ENCODE results near the gene PLA2G4E.

The PLA2G4E gene

DNA sequence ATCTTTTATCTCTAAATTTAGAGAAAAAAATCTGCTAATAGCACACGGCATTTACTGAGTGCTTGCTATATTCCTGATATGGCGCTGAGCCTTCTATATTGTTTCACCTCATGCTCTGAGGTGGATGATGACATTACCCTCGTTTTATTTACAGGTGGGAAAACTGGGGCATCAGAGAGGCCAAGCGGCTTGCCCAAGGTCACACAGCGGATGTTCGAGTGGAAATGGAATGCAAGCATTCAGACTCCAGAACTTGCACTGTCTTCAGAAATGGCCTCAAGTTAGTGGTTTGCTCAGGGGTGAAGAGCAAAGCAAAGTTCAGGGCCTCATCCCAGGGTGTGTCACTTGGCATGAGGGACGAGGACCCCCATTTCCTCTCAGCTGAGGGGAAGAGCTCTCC, 65.7 kb downstream of the PLA2G4E start:
- H3K27me3 ChIP-seq (ENCODE audit: insufficient read depth, low read length), result no peaks in the 10 kb centered on the region
- H3K4me3 ChIP-seq (ENCODE audit: low read length), result no peak overlapping the region
- no peaks in the 10 kb centered on the region for H3K9me3 ChIP-seq (ENCODE audit: low read length)
- no peak overlapping the region for H2AFZ ChIP-seq (ENCODE audit: low read depth, low read length)
- peaks cover 4% of the 10 kb centered on the region for H3K4me1 ChIP-seq (ENCODE audit: insufficient read depth, low read length)
- no peaks in the 10 kb centered on the region for H3K36me3 ChIP-seq (ENCODE audit: insufficient read depth, low read length)

GRCh38 chr15:41954036-41954435, 66.8 kb downstream of the PLA2G4E start:
- H3K36me3 ChIP-seq (ENCODE audit: insufficient read depth, low read length), result no peaks in the 10 kb centered on the region
- H2AFZ ChIP-seq (ENCODE audit: low read depth, low read length), result no peak overlapping the region
- H3K9me3 ChIP-seq (ENCODE audit: low read length), result no peaks in the 10 kb centered on the region
- H3K4me1 ChIP-seq (ENCODE audit: insufficient read depth, low read length), result peaks cover 4% of the 10 kb centered on the region
- H3K27me3 ChIP-seq (ENCODE audit: insufficient read depth, low read length), result no peaks in the 10 kb centered on the region
- no peak overlapping the region for H3K4me3 ChIP-seq (ENCODE audit: low read length)

GRCh38 chr15:41952013-41952563, 68.8 kb downstream of the PLA2G4E start:
- no peaks in the 10 kb centered on the region for H3K36me3 ChIP-seq (ENCODE audit: insufficient read depth, low read length)
- no peak overlapping the region for H2AFZ ChIP-seq (ENCODE audit: low read depth, low read length)
- H3K9me3 ChIP-seq (ENCODE audit: low read length), result no peaks in the 10 kb centered on the region
- H3K4me3 ChIP-seq (ENCODE audit: low read length), result no peak overlapping the region
- peaks cover 4% of the 10 kb centered on the region for H3K4me1 ChIP-seq (ENCODE audit: insufficient read depth, low read length)
- H3K27me3 ChIP-seq (ENCODE audit: insufficient read depth, low read length), result no peaks in the 10 kb centered on the region

GRCh38 chr15:41951571-41951970, 69.3 kb downstream of the PLA2G4E start:
- H3K27me3 ChIP-seq (ENCODE audit: insufficient read depth, low read length), result no peaks in the 10 kb centered on the region
- no peaks in the 10 kb centered on the region for H3K36me3 ChIP-seq (ENCODE audit: insufficient read depth, low read length)
- peaks cover 4% of the 10 kb centered on the region for H3K4me1 ChIP-seq (ENCODE audit: insufficient read depth, low read length)
- no peak overlapping the region for H2AFZ ChIP-seq (ENCODE audit: low read depth, low read length)
- no peak overlapping the region for H3K4me3 ChIP-seq (ENCODE audit: low read length)
- no peaks in the 10 kb centered on the region for H3K9me3 ChIP-seq (ENCODE audit: low read length)

DNA sequence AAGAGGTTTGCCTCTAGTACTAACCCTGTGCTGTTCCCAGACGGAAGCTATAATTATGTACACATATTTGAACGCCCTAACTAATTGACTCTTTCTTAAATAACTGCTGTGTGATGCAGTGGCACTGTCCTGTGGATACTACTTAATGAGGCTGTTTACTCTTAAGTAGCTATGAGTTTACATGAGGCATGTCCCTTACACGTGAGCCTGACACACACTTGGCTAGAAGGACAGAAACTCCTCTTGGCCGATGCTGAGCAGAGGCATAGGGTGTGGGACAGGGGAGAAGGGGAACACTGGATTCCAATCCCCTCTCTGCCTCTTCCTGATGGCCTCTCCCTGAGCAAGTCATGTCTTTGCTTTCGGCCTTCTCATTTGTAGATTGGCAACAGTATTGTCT, 70.4 kb downstream of the PLA2G4E start:
- no peaks in the 10 kb centered on the region for H3K9me3 ChIP-seq (ENCODE audit: low read length)
- no peaks in the 10 kb centered on the region for H3K36me3 ChIP-seq (ENCODE audit: insufficient read depth, low read length)
- H3K4me3 ChIP-seq (ENCODE audit: low read length), result no peak overlapping the region
- H3K4me1 ChIP-seq (ENCODE audit: insufficient read depth, low read length), result peaks cover 4% of the 10 kb centered on the region
- no peak overlapping the region for H2AFZ ChIP-seq (ENCODE audit: low read depth, low read length)
- no peaks in the 10 kb centered on the region for H3K27me3 ChIP-seq (ENCODE audit: insufficient read depth, low read length)

- Histone ChIP-seq H3K4me1 (ENCODE audit: insufficient read depth, low read length) (peaks cover 5% of the 10 kb centered on the region), H2AFZ (ENCODE audit: low read depth, low read length) (no peak overlapping the region), H3K27me3 (ENCODE audit: insufficient read depth, low read length) (no peaks in the 10 kb centered on the region), H3K4me3 (ENCODE audit: low read length) (no peak overlapping the region), H3K36me3 (ENCODE audit: insufficient read depth, low read length) (no peaks in the 10 kb centered on the region), H3K9me3 (ENCODE audit: low read length) (no peaks in the 10 kb centered on the region)
Measured at GRCh38 chr15:41950127-41950483, 70.7 kb downstream of the PLA2G4E start.

DNA sequence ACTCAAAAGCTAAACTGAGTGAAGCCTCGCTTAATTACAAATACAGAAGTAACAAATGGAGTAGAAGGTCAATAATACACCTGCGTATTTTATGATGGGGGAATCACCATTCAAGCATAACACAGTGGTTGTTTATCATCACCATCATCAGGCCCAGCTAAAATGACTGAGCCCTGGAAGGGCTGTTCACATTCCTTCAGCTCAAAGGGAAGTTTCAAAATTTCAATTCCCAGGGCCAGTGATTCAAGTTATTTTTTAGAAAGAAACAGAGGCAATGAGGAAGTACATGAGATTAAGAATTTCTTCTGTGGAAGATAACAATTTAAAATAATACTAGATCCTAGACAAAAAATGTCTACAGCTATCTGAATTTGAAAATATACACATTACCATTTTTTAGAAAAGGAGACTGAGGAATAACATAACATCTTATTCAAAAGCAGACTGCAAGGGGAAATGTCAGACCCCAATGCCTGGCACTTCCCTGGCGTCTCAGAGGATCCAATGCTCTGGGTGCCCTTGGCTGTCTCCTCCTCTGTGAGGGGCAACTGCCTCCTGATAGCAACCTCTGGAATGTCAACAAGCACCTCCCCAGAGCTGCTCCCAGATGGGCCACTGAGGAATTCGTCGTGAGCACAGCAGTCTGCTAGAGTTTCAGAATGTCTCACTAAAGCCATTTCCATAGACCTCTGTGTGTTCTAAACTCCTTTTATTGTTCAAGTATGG, 71.3 kb downstream of the PLA2G4E start:
- no peaks in the 10 kb centered on the region for H3K36me3 ChIP-seq (ENCODE audit: insufficient read depth, low read length)
- no peaks in the 10 kb centered on the region for H3K9me3 ChIP-seq (ENCODE audit: low read length)
- H3K4me3 ChIP-seq (ENCODE audit: low read length), result no peak overlapping the region
- peaks cover 10% of the 10 kb centered on the region for H3K4me1 ChIP-seq (ENCODE audit: insufficient read depth, low read length)
- H2AFZ ChIP-seq (ENCODE audit: low read depth, low read length), result no peak overlapping the region
- no peaks in the 10 kb centered on the region for H3K27me3 ChIP-seq (ENCODE audit: insufficient read depth, low read length)

GRCh38 chr15:41948490-41948889, 72.4 kb downstream of the PLA2G4E start:
- Histone ChIP-seq H3K4me1 (ENCODE audit: insufficient read depth, low read length) (peaks cover 21% of the 10 kb centered on the region), H3K27me3 (ENCODE audit: insufficient read depth, low read length) (no peaks in the 10 kb centered on the region), H3K9me3 (ENCODE audit: low read length) (no peaks in the 10 kb centered on the region), H2AFZ (ENCODE audit: low read depth, low read length) (no peak overlapping the region), H3K36me3 (ENCODE audit: insufficient read depth, low read length) (no peaks in the 10 kb centered on the region), H3K4me3 (ENCODE audit: low read length) (no peak overlapping the region)

GRCh38 chr15:41946970-41947369, 73.9 kb downstream of the PLA2G4E start:
- no peaks in the 10 kb centered on the region for H3K36me3 ChIP-seq (ENCODE audit: insufficient read depth, low read length)
- no peak overlapping the region for H3K4me3 ChIP-seq (ENCODE audit: low read length)
- H3K9me3 ChIP-seq (ENCODE audit: low read length), result no peaks in the 10 kb centered on the region
- peaks cover 21% of the 10 kb centered on the region for H3K4me1 ChIP-seq (ENCODE audit: insufficient read depth, low read length)
- H3K27me3 ChIP-seq (ENCODE audit: insufficient read depth, low read length), result no peaks in the 10 kb centered on the region
- H2AFZ ChIP-seq (ENCODE audit: low read depth, low read length), result no peak overlapping the region

GRCh38 chr15:41945731-41946130, 75.1 kb downstream of the PLA2G4E start:
- no peak overlapping the region for H2AFZ ChIP-seq (ENCODE audit: low read depth, low read length)
- H3K27me3 ChIP-seq (ENCODE audit: insufficient read depth, low read length), result no peaks in the 10 kb centered on the region
- no peak overlapping the region for H3K4me3 ChIP-seq (ENCODE audit: low read length)
- H3K4me1 ChIP-seq (ENCODE audit: insufficient read depth, low read length), result peaks cover 20% of the 10 kb centered on the region
- H3K36me3 ChIP-seq (ENCODE audit: insufficient read depth, low read length), result no peaks in the 10 kb centered on the region
- H3K9me3 ChIP-seq (ENCODE audit: low read length), result no peaks in the 10 kb centered on the region

- Histone ChIP-seq H2AFZ (ENCODE audit: low read depth, low read length) (no peak overlapping the region), H3K4me1 (ENCODE audit: insufficient read depth, low read length) (peaks cover 20% of the 10 kb centered on the region), H3K27me3 (ENCODE audit: insufficient read depth, low read length) (no peaks in the 10 kb centered on the region), H3K9me3 (ENCODE audit: low read length) (no peaks in the 10 kb centered on the region), H3K36me3 (ENCODE audit: insufficient read depth, low read length) (no peaks in the 10 kb centered on the region), H3K4me3 (ENCODE audit: low read length) (no peak overlapping the region)
Measured at GRCh38 chr15:41945221-41945620, 75.6 kb downstream of the PLA2G4E start.

DNA sequence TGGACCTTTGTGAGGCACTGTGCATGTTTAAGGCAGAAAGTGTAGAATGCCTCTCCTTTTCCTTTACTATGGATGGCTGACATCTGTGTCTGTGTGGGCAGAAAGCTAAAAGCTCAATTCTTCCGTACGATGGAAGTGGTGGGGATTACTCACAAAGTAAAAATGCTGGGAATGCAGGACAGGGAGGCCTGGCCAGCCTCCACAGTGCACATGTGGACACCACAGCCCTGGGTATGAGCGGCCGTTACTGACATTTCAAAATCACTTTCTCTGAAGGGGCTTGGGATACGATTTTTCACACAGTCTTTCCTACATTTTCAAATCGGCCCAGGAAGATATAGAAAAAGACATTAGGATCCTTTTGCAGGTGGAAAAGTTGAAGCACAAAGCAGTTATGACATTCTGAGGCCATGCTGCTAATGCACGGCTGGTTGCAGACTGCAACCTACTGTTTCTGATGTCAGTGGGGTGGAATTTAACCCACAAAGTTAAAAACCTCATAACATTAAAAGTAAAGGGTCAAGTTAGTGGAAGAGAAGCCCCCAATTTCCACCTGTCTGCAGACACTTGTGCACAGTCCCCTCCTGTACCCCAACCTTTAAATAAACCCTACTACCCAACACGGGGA, 76.4 kb downstream of the PLA2G4E start:
- H2AFZ ChIP-seq (ENCODE audit: low read depth, low read length), result no peak overlapping the region
- H3K36me3 ChIP-seq (ENCODE audit: insufficient read depth, low read length), result no peaks in the 10 kb centered on the region
- no peak overlapping the region for H3K4me3 ChIP-seq (ENCODE audit: low read length)
- H3K27me3 ChIP-seq (ENCODE audit: insufficient read depth, low read length), result no peaks in the 10 kb centered on the region
- peaks cover 20% of the 10 kb centered on the region for H3K4me1 ChIP-seq (ENCODE audit: insufficient read depth, low read length)
- H3K9me3 ChIP-seq (ENCODE audit: low read length), result no peaks in the 10 kb centered on the region

DNA sequence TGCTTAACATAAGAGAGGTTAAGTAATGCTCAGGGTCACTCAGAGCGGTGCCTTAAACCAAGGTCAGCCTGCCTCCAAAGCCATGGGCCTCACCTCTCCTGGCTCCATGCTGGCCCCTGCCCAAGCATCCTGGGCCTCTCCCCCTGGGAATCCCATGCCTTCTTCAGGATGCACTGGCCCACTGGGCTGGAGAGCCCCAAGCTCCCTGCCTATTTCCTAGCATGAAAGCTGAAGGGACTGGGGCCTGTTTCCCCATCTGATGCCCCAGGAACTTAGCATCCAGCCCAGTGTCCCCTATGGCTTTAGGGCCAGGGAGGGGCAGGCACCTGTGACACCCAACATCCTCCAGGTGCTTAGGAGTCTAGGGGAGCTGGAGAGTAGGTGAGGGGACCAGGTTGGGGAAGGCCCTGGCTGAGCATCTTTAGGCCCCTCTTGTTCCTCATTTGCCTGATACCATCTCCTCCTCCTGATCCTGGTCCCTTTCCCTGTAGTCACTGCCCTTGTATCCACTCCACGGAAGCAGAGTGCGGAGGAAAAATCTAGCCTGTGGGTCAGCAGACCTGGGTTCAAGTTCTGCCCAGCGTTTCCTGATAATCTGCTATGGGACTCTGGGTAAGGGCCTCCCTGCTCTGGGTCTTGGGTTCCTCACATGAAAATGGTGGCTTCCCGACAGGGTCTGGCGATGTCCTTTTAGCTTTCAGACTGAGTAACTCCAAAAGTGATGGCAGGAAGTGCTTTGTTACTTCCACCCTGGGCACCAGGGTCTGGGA, 77.1 kb downstream of the PLA2G4E start:
- no peaks in the 10 kb centered on the region for H3K27me3 ChIP-seq (ENCODE audit: insufficient read depth, low read length)
- peaks cover 20% of the 10 kb centered on the region for H3K4me1 ChIP-seq (ENCODE audit: insufficient read depth, low read length)

More for the DNA sequence above, 77.1 kb downstream of the PLA2G4E start:
- Histone ChIP-seq H3K4me3 (ENCODE audit: low read length) (no peak overlapping the region), H3K36me3 (ENCODE audit: insufficient read depth, low read length) (no peaks in the 10 kb centered on the region), H3K9me3 (ENCODE audit: low read length) (no peaks in the 10 kb centered on the region), H2AFZ (ENCODE audit: low read depth, low read length) (no peak overlapping the region)
